Measurements from ENCODE around the gene GULP1. TPM values are rescaled to one million over a fixed set of nuclear protein-coding genes. Genes with fewer than 3 reads are reported as not detected.

GULP1 gene
- total and polyA plus RNA-seq, 2 donors (not counting 1 experiment from before 2014, with no cell fraction given) = 43.5 to 82.4 TPM

DNA sequence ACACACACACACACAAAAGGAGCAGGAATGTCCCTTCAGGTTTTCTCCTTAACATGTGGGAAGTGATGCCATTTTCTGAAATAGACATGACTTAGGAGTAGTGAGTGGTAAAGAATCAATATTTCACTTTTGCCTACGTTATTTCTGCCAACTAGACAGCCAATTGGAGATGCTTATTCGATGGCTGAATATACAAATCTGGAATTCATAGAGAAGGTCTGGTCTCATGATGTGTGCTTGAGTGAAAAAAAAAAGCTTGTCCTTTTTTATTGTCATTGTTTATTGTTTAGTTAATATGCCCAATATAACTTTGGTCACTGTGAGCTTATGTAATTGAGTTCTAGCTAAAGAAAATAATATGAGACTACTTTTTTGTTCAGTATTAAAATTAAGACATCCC, 284.3 kb downstream of the GULP1 start:
- DNase-seq (ENCODE audit: low read depth in 2 of 2) = no peak
- no peaks in the 10 kb centered on the region for H3K9me3 ChIP-seq (ENCODE audit: control insufficient read depth, insufficient read depth, low read depth, low read length)
- no peaks in the 10 kb centered on the region for H3K27me3 ChIP-seq (ENCODE audit: control insufficient read depth, insufficient read depth, low read length)
- TF ChIP-seq, protein P1, sequence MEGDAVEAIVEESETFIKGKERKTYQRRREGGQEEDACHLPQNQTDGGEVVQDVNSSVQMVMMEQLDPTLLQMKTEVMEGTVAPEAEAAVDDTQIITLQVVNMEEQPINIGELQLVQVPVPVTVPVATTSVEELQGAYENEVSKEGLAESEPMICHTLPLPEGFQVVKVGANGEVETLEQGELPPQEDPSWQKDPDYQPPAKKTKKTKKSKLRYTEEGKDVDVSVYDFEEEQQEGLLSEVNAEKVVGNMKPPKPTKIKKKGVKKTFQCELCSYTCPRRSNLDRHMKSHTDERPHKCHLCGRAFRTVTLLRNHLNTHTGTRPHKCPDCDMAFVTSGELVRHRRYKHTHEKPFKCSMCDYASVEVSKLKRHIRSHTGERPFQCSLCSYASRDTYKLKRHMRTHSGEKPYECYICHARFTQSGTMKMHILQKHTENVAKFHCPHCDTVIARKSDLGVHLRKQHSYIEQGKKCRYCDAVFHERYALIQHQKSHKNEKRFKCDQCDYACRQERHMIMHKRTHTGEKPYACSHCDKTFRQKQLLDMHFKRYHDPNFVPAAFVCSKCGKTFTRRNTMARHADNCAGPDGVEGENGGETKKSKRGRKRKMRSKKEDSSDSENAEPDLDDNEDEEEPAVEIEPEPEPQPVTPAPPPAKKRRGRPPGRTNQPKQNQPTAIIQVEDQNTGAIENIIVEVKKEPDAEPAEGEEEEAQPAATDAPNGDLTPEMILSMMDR (conservative IDR thresholded peaks at IDR 0.05 in 1 of 2, IDR thresholded peaks at IDR 0.05 in 1 of 2; ENCODE audit: low read depth in 1 of 2, low read length in 2 of 2) = no peak
- no peak for TF ChIP-seq EZH2 (IDR thresholded peaks at IDR 0.05; ENCODE audit: low read length, missing control alignments)
- no peak overlapping the region for H3K27ac ChIP-seq (ENCODE audit: insufficient read depth, low read length)
- no peaks in the 10 kb centered on the region for H3K79me2 ChIP-seq (ENCODE audit: control insufficient read depth, insufficient read depth, low read length)
- H4K20me1 ChIP-seq (ENCODE audit: control insufficient read depth, extremely low read depth, insufficient read depth, low read length) = no peaks in the 10 kb centered on the region
- H3K9ac ChIP-seq (ENCODE audit: insufficient read depth, low read length) = no peak overlapping the region
- H3K36me3 ChIP-seq (ENCODE audit: control insufficient read depth, insufficient read depth, low read length) = no peaks in the 10 kb centered on the region
- H3K4me1 ChIP-seq (ENCODE audit: control insufficient read depth, extremely low read depth, insufficient read depth, low read length) = no peaks in the 10 kb centered on the region
- no peak overlapping the region for H3K4me3 ChIP-seq (replicated peaks in 1 of 4; ENCODE audit: control extremely low read depth in 1 of 4, insufficient read depth in 1 of 4, low read depth in 3 of 4, low read length in 4 of 4)
- H2AFZ ChIP-seq (ENCODE audit: low read length) = no peak overlapping the region
- no peak overlapping the region for H3K4me2 ChIP-seq (ENCODE audit: extremely low read depth, insufficient read depth, low read length)

DNA sequence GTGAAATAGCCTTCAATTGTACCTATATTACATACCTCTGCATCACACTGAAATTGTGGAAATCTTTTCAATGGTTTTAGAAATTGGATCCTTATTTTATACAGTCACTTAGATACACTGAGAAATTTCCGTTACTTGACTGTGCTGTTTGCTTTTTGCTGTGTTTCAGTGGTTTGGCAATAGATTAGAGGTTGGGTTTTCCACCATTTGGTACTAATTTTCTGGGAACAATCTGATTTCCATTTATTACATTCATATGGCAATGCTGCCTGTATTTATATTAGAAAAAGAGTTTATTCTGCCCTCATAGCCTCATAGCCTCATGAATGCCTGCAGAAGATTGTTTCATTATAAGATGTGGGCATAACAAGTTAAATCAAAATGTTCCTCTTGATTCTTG, 285.0 kb downstream of the GULP1 start:
- Histone ChIP-seq H2AFZ (ENCODE audit: low read length) (no peak overlapping the region), H4K20me1 (ENCODE audit: control insufficient read depth, extremely low read depth, insufficient read depth, low read length) (no peaks in the 10 kb centered on the region), H3K9me3 (ENCODE audit: control insufficient read depth, insufficient read depth, low read depth, low read length) (no peaks in the 10 kb centered on the region), H3K4me1 (ENCODE audit: control insufficient read depth, extremely low read depth, insufficient read depth, low read length) (no peaks in the 10 kb centered on the region), H3K4me2 (ENCODE audit: extremely low read depth, insufficient read depth, low read length) (no peak overlapping the region), H3K36me3 (ENCODE audit: control insufficient read depth, insufficient read depth, low read length) (no peaks in the 10 kb centered on the region), H3K27ac (ENCODE audit: insufficient read depth, low read length) (no peak overlapping the region), H3K79me2 (ENCODE audit: control insufficient read depth, insufficient read depth, low read length) (no peaks in the 10 kb centered on the region), H3K4me3 (replicated peaks in 1 of 4; ENCODE audit: control extremely low read depth in 1 of 4, insufficient read depth in 1 of 4, low read depth in 3 of 4, low read length in 4 of 4) (peak overlapping the region in 1 of 4 experiments; percentile 27), H3K9ac (ENCODE audit: insufficient read depth, low read length) (no peak overlapping the region), H3K27me3 (ENCODE audit: control insufficient read depth, insufficient read depth, low read length) (no peaks in the 10 kb centered on the region)
- peak; percentile 32 to 55 for DNase-seq (ENCODE audit: low read depth in 2 of 2)
- TF ChIP-seq, protein P1 (conservative IDR thresholded peaks at IDR 0.05 in 1 of 2, IDR thresholded peaks at IDR 0.05 in 1 of 2; ENCODE audit: low read depth in 1 of 2, low read length in 2 of 2) = no peak
- TF ChIP-seq EZH2 (IDR thresholded peaks at IDR 0.05; ENCODE audit: low read length, missing control alignments) = no peak

DNA sequence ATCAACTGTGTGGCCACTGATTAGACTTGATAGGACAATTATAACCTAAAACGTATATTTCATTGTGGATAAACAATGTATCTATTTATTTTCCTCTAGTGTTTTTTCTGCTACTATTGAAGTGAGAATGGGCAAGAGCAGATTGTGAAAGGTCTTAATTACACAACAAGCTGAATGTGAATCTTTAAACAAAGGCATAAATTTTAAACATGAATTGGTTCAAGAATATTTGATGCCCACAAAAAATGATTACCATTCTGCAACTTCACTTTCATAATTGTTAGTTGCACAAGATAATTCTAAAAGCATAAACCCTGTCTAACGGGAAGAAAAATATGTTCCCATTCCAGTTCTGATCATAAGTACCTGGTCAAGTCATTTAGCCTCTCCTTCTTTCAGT, 285.6 kb downstream of the GULP1 start:
- H3K4me2 ChIP-seq (ENCODE audit: extremely low read depth, insufficient read depth, low read length) = no peak overlapping the region
- TF ChIP-seq, protein P1 (conservative IDR thresholded peaks at IDR 0.05 in 1 of 2, IDR thresholded peaks at IDR 0.05 in 1 of 2; ENCODE audit: low read depth in 1 of 2, low read length in 2 of 2) = no peak
- TF ChIP-seq EZH2 (IDR thresholded peaks at IDR 0.05; ENCODE audit: low read length, missing control alignments) = no peak

More for the DNA sequence above, 285.6 kb downstream of the GULP1 start:
- H3K27me3 ChIP-seq (ENCODE audit: control insufficient read depth, insufficient read depth, low read length) = no peaks in the 10 kb centered on the region
- H3K4me1 ChIP-seq (ENCODE audit: control insufficient read depth, extremely low read depth, insufficient read depth, low read length) = no peaks in the 10 kb centered on the region
- no peak overlapping the region for H3K27ac ChIP-seq (ENCODE audit: insufficient read depth, low read length)
- DNase-seq (ENCODE audit: low read depth in 2 of 2) = no peak
- H4K20me1 ChIP-seq (ENCODE audit: control insufficient read depth, extremely low read depth, insufficient read depth, low read length) = no peaks in the 10 kb centered on the region
- H3K4me3 ChIP-seq (replicated peaks in 1 of 4; ENCODE audit: control extremely low read depth in 1 of 4, insufficient read depth in 1 of 4, low read depth in 3 of 4, low read length in 4 of 4) = peak overlapping the region in 1 of 4 experiments; percentile 27
- no peaks in the 10 kb centered on the region for H3K36me3 ChIP-seq (ENCODE audit: control insufficient read depth, insufficient read depth, low read length)
- H3K79me2 ChIP-seq (ENCODE audit: control insufficient read depth, insufficient read depth, low read length) = no peaks in the 10 kb centered on the region
- no peak overlapping the region for H3K9ac ChIP-seq (ENCODE audit: insufficient read depth, low read length)
- no peak overlapping the region for H2AFZ ChIP-seq (ENCODE audit: low read length)
- H3K9me3 ChIP-seq (ENCODE audit: control insufficient read depth, insufficient read depth, low read depth, low read length) = no peaks in the 10 kb centered on the region
